Endometrial microvascular endothelial cells (primary cell): Measurements from ENCODE around the gene TAS1R3. TPM values are rescaled to one million over a fixed set of nuclear protein-coding genes. Genes with fewer than 3 reads are reported as not detected.

ENCODE experiments used
- in situ Hi-C: cut with HindIII; loops from 2 replicates; pipeline ENCODE4 v1.10.0; 2017; ENCODE audit warnings: low sequenced_read_pairs, low pct_unique_long_range_greater_than_20kb; ENCODE audit errors: inconsistent ontology term
- total RNA-seq: library from RNA; depleted of rRNA; stranded (reverse); fragments of >200 nt; gene quantifications from one replicate; pipeline ENCODE4 v1.2.3, GENCODE V29; 2015; ENCODE audit errors: inconsistent ontology term

TAS1R3 gene
- total RNA-seq, 1 donor from 2014 or later = under 0.01 TPM

DNA sequence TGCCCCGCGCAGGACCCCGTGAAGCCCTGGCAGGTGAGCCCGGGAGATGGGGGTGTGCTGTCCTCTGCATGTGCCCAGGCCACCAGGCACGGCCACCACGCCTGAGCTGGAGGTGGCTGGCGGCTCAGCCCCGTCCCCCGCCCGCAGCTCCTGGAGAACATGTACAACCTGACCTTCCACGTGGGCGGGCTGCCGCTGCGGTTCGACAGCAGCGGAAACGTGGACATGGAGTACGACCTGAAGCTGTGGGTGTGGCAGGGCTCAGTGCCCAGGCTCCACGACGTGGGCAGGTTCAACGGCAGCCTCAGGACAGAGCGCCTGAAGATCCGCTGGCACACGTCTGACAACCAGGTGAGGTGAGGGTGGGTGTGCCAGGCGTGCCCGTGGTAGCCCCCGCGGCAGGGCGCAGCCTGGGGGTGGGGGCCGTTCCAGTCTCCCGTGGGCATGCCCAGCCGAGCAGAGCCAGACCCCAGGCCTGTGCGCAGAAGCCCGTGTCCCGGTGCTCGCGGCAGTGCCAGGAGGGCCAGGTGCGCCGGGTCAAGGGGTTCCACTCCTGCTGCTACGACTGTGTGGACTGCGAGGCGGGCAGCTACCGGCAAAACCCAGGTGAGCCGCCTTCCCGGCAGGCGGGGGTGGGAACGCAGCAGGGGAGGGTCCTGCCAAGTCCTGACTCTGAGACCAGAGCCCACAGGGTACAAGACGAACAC, 1.8 kb downstream of the TAS1R3 start:
- in situ Hi-C loops = no loop called here

DNA sequence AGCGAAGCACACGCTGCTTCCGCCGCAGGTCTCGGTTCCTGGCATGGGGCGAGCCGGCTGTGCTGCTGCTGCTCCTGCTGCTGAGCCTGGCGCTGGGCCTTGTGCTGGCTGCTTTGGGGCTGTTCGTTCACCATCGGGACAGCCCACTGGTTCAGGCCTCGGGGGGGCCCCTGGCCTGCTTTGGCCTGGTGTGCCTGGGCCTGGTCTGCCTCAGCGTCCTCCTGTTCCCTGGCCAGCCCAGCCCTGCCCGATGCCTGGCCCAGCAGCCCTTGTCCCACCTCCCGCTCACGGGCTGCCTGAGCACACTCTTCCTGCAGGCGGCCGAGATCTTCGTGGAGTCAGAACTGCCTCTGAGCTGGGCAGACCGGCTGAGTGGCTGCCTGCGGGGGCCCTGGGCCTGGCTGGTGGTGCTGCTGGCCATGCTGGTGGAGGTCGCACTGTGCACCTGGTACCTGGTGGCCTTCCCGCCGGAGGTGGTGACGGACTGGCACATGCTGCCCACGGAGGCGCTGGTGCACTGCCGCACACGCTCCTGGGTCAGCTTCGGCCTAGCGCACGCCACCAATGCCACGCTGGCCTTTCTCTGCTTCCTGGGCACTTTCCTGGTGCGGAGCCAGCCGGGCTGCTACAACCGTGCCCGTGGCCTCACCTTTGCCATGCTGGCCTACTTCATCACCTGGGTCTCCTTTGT, 2.6 kb downstream of the TAS1R3 start:
- in situ Hi-C loops = no loop called here

DNA sequence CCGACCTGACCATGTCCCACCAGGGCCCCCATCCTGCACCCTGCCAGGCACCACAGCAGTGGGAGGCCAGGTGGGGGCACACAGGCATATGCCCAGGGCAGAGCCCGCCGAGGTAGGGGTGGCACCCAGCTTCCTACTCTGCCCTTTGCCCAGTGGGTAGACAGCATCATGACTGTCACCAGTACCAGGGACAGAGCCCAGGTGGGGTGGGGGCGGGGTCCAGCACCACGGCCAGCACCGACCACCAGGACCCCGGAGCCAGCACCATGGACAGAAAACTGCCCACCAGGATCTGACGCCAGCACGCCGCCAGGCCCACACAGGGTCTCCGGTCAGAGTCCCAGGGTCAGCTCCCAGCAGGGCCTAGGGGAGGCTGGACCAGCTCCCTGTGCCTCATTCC, 3.8 kb downstream of the TAS1R3 start:
- in situ Hi-C loops = no loop called here

DNA sequence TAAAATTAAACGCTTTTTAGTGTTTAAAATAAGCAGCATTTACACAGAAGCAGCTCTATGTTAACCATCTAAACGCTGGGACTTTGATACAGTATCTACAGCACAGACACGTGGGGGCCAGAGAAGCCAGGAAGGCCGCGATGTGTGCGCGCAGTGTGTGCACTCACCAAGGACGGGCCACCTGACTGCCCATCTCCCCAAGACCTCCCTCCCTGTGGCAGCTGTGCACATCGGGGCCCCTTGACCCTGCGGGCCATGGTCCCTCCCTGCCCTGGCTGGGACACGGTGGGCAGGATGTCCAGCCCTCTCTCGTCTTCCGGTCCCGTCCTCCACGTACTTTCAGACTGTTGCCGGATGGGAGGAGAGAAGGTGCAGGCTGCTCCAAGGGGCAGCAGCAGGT, 4.2 kb downstream of the TAS1R3 start:
- in situ Hi-C loops = no loop called here

DNA sequence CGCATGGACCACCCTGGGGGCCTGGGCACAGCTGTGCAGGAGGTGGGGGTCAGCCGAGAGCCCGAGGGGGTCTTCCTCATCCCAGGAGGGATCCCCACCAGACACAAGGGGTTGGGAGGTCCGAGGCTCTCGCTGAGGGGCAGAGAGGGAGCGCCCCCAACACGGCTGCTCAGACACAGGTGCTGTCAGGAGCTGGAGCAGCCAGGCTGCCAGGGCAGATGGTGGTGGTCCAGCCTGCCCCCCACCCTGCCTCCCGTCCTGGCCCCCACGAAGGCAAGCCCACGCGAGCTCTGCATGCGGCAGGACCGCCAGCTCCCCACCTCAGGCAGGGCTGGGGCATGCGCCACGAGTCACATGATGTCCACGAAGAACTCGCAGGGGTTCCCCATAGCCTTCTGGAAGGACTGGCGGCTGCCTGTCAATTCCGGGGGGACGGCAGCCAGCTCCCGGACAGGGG, 4.7 kb downstream of the TAS1R3 start:
- in situ Hi-C loops = no loop called here

DNA sequence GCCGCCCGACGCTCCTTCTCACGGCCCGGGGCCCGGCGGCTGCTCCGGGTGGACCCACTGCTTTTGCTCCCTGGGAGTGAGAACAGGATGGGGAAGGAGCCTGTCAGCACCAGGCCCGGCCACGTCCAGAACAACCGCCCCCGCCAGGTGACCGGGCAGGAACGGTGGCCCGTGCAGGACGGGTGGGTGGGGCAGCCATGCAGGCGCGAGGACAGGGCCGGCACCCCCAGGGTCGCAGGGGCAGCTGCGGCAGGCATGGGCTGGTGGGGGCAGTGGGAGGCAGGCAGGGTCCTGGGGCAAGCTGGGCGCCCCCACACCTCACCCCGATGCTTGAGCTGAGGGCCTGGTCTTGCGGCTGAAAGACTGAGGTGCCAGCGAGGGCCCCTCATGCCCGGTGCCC, 5.4 kb downstream of the TAS1R3 start:
- in situ Hi-C loops = no loop called here

DNA sequence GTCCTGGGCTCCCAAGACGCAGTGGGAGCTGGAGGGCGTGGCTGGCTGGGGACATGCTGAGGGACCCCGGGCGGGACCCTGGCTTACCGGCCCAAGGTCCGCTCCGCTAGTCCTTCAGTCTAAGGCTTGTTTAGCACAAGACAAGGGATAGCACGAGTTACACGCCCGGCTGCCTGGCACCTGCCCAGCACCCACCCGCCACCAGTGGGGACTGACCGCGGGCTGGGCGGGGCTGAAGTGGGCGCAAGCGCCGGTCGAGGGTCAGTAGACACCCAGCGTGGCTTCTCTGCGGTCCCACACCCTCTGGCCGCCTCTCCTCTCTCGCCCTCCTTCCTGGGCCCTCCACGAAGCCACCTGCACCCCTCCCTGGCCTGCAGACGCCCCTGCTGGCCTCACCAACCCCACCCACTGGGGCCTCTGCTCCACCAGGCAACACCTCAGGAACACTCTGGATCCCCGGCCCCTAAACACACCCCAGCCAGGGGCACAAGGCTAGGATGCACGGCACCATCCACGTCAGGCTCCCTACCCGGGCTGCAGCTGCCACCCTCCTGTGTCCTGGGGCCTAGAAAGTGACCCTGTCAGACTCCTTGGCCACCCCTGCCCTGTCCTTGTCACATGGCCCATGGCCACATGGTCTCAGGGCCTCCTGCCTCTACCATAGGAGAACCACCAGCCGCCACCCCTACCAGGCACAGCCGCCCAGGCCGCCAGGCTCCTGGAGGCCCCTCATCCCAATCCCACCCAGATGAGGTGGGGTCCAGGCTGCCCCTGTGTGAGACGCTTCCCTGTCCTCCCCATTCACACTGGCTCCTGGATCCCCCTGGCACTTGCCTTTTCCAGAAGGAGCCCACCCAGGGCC, 6.1 kb downstream of the TAS1R3 start:
- in situ Hi-C loops = no loop called here

DNA sequence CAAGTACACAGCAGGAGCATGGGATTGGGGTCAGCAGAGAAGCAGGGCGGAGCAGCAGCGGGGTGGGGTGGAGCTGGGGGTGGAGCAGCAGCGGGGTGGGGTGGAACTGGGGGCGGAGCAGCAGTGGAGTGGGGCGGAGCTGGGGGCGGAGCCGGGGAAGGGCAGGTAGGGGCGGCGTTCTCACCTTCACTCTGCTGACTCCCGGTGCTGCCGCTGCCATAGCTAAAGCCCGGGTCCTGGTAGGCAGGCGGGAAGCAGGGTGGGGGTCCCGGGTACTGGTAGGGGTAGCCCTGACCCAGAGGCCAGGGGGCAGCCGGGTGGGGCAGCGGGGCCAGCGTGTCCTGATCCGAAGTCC, 6.7 kb downstream of the TAS1R3 start:
- in situ Hi-C loops = no loop called here

DNA sequence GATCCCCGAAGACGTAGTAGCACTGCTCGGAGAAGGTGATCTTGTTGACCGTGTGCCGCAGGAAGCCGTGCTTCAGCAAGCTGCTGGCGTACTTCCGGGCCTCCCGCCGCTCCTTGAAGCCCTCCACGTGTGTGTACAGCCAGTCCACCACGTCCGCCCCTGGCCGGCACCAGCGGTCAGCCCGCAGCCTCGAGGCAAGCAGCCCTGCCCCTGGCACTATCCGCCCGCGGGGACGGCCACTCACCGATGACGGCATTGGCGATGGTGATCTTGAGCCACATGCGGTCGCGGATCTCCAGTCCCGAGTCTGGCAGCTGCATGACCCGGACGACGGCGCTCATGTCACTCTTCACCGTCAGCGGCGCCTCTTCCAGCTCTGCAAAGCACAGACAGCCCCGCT, 7.2 kb downstream of the TAS1R3 start:
- in situ Hi-C loops = no loop called here

DNA sequence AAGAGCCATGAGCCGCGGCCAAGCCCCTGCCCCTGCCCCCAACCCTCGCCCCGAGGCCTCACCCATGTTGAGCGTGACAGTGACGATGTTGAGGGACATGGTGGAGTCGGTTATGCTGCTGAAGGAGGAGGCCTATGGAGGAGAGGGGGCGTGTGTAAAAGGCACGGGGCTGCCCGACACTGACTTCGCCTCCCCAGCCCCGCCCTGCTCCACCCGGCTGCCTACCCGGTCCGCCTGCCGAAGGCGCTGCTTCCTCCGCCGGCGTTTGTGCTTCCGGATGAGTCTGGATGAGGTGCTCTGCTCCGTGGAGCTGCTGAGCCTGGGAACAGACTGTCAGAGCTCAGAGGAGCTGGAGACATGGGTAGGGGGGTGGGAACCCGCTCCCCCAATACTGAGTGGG, 9.1 kb downstream of the TAS1R3 start:
- in situ Hi-C loops = no loop called here

DNA sequence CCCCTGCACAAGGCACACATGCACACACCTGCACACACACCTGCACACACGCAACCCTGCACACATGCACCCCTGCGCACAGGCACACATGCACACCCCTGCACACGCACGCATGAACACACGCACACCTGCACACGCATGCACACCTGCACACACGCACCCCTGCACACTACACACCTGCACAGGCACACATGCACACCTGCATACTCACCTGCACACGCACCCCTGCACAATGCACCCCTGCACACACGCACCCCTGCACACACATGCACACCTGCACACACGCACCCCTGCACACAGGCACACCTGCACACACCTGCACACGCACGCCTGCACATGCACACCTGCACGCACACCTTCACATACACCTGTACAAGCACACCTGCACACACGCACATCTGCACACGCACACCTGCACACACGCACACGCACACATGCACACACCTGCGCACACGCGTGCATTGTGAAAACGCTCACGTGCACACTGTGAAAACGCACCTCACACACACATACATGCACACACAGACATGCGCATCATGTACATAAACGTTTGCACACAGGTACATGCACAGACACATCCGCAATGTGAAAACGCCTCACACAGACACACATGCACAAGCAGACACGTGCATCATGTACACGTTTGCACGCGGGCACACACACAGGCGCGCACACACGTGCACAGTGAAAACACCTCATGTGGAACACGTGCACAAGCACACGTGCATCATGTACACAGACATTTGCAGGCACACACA, 9.9 kb downstream of the TAS1R3 start:
- in situ Hi-C loops = no loop called here

DNA sequence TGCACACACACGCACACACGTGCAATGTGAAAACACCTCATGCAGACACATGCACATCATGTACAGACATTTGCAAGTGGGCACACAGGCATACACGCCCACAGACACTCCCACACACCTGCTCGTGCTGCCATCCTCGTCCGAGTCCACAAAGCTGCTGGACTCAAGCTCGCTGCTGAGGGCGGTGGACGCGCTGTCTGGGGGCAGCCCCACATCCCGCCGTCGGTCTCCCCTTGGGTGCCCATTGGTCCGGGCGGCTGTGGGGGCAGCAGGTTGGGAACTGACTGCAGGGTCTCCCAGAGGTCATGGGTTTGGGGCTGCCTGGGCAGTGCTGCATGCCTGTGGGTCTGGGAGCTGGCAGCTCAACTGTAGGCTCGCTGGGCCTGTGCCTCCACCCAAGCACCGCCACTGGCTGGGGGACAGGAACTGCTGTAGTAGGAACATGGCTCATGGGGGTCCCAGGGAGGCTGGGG, 10.5 kb downstream of the TAS1R3 start:
- in situ Hi-C loops = no loop called here

DNA sequence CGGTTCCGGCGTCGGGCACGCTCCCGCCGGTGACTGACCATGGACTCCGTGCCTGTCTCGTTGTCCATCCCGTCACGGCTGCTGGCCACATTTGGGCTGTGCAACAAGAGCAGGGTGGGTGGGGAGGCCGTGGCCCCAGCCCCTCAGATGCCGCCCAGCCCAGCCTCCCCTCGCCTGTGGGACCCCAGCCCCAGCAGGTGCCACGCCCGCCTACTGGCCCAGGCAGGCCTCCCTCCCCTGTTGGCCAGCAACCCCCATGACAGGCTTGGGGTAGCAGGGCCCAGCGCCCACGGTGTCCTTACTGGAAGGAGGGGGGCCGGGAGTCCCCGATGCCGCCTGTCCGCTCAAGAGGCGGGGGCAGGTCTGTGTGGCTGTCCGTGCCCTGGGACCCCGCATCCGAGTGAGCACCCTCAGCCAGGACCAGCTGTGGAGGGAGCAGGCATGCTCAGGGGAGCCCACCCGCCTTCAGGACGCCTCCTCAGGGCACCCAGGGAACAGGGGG, 11.0 kb downstream of the TAS1R3 start:
- in situ Hi-C loops = no loop called here

DNA sequence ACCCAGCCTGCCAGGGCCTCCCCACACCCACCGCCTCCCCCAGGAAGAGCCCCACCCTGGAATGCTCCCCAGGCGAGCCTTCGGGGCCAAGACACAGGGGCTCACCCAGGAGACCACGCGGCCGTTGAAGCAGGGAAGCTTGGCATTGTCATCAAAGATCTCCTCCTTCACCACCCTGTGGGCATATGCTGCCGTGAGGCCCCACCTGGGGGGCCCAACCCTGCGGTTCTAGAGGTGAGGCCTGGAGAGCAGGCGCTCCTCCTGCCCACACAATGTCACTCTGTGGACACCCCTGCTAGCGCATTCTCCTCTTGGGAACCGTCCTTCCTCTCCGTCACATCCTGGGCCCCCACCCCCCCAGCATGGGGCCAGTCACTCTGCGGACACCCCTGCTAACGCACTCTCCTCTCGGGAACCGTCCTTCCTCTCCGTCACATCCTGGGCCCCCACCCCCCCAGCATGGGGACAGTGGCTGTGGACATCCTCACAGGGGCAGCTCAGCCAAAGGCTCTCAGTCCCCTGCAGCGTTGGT, 11.6 kb downstream of the TAS1R3 start:
- in situ Hi-C loops = no loop called here

DNA sequence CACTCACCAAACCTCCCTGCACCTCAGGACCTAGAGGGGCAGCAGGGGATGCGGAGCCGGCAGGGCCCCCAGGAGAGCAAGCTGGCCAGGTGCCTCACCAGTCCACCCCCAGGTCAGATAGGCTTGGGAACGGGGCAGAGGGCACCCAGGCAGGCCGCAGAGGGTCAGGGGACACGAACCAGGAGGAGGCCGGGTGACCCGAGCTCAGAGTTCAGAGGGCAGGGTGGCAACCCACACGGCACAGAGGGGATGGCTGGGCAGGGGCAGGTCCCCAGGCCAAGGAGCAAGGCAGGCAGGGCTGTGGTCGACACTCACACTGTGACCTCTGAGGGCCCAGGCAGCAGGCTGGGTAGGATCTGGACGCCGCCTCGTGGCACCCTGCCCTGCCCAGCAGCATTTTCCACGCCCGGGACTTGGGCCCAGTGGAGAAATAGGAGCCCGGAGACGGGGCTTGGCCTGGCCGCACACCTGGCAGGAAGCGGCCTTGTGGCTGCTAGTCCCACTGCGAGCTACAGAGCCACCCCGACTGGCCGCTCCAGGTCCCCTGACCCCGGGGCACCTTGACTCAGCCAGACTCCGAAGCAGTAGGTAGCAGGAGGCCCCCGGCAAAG, 12.8 kb downstream of the TAS1R3 start:
- in situ Hi-C loops = no loop called here

DNA sequence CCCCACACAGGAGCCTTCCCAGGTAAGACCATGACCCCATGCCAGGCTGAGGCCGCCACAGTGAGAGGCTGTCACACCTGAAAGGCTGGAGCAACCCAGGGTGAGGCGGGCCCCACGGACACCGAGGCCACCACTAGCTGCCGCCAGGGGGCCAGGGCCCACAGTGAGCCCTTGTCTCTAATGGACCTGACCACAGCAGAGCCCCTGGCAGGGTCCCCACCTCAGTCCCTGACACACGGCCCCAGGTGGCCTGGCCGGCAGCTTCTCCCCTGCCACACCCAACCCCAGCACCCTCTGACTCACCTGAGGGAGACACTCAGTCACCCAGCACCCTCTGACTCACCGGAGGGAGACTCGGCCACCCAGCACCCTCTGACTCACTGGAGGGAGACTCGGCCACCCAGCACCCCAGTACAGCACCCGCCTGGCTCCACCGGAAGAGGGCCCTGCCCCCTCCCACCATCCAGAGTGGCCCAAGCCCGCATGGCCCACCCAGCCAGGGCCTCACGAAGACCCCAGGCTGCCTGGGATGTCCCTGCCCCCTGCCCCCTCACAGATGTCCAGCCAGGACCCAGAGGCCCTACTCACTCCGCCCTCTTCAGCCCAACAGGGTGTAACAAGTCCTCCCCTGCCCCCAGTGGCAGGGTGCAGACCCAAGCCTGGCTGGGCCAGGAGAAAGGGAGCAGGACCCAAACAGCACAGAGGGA, 13.7 kb downstream of the TAS1R3 start:
- in situ Hi-C loops = no loop called here

DNA sequence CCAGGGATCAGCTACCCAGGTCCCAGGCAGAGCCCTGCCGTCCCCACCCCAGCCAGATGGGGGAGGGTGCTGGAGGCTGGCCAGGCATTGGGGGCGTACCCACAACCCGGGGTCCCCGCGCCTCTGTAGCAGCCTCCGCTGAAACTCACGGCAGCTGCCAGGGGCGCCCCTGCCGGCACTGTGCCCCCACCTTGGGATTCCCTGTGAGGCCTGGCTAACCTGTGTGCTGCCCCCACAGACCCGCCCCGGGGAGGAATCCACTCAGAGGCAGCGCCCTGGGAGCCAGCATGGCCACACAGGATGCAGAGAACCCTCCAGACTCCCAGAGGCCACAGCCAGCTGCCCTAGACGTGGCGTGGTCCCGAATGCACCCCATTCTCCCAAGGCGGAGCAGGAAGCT, 14.3 kb downstream of the TAS1R3 start:
- in situ Hi-C loops = no loop called here
